Left kidney (tissue), 2 donors: ENCODE data around the gene LCN15. TPM values are rescaled to one million over a fixed set of nuclear protein-coding genes. Genes with fewer than 3 reads are reported as not detected.
"Not testable (repeated sequence)": the region's sequence is repeated elsewhere in the genome, so short reads cannot be mapped to it uniquely, and the experiment has no call there.

Source experiments
- DNase-seq: peaks from one replicate; pipeline ENCODE4 v3.0.0-alpha.2; 2013
- polyA plus RNA-seq: library from polyadenylated mRNA; unstranded; fragments of 120-200 nt; gene quantifications from one replicate; pipeline ENCODE4 v1.2.1, GENCODE V29; 2013; ENCODE audit not compliant: insufficient read length

LCN15 gene
- polyA plus RNA-seq, 1 donor: 0.23 TPM

DNA sequence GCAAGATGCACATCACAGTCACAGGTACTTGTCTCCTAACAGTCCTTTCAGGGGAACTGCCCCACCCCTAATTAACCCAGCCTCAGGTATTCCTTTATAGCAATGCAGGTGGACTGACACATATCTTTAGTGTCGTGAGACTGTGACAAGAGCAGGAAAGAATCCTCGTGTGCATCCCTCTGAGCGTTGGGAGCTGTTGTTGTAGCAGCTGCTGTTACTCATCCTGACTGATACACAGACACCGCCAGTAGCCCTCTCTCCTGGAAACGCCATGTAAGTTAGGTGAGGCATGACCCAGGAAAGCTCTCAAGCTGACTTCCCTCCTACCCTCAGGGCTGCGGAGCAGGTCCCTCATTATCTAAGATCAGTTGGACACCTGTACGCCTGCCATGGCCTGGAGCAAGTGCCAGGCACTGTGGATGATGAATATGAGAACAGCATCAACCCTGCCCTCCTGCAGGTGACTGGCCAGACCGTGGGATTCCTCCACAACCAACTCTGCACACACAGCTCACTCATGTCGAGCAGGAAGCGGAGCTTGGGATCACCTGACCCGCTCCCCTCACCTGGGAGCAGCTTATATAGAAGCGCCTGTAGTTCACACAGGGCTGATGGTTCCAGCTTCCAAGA is 10.2 kb upstream of the LCN15 start:
- DNase-seq: no peak

DNA sequence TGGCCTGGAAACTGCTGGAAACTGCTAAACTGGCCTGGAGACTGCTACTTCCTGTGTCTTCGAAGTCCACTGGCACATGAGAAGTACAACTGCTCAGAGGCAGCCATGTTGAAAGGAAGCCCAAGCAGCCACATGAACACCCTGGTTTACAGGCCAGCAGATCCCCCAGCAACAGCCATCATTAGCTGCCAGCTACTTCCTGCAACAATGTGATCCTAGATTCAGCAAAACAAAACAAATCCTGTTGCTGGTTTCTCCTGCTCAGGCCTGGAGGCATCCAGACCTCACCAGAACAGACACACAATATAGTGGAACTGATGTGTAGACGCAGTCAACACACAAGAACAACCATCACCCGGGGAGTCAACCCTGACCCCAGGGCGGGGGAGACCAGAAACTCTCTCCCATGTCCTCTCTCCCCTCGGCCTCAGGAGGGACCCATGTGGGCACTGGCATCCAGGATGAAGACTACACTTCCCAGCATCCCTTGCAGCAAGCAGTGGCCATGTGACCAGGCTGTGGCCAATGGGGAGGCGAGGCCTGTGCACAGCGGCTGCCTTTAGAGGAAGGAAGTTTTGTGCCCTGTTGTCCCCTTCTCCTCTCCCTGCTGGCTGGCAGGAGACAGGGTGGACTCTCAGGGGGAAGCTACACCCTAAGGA is 9.2 kb upstream of the LCN15 start:
- no peak for DNase-seq

- DNase-seq: no peak
Measured at GRCh38 chr9:136771907-136772415, 7.6 kb upstream of the LCN15 start.

- DNase-seq: no peak
Measured at GRCh38 chr9:136769710-136770191, 5.4 kb upstream of the LCN15 start.

DNA sequence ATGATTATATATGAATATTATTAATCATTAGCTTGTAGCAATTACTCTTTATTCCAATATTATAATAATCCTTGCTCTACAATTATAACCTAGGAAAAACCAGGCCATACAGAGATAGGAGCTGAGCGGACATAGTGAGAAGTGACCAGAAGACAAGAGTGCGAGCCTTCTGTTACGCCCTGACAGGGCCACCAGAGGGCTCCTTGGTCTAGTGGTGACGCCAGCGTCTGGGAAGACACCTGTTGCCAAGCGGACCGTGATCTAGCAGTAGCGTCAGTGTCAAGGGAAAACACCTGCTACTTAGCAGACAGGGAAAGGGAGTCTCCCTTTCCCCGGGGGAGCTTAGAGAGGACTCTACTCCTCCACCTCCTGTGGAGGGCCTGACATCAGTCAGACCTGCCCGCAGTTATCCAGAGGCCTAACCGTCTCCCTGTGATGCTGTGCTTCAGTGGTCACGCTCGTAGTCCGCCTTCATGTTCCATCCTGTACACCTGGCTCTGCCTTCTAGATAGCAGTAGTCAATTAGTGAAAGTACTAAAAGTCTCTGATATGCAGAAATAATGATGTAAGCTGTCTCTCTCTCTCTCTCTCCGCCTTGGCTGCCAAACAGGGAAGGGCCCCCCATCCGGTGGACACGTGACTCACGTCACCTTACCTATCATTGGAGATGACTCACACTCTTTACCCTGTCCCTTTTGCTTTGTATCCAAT is 2.2 kb upstream of the LCN15 start:
- DNase-seq: not testable (repeated sequence)

DNA sequence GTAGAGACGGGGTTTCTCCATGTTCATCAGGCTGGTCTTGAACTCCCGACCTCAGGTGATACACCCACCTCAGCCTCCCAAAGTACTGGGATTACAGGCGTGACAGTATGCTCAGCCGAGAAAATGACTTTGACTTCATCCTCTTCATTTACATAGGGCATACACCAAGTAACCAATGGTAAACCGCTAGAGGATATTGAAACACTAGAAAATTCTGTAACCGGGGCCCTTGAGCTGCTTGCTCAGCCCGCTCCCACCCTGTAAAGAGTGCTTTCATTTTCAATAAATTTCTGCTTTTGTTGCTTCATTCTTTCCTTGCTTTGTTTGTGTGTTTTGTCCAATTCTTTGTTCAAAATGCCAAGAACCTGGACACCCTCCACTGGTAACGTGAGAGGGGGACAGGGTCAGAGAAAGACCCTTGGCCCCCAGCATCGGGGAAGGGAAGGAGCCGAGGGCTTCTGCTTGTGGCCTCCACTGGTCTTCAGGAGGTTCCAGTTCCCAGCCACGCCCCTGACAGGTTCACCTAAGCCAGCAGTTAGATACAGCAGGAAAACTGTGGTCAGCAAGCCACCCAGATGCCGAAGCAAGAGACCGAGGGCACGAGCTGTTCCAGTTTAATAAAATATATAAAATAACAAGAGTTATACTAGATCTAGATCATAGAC is 1.6 kb upstream of the LCN15 start:
- not testable (repeated sequence) for DNase-seq

DNA sequence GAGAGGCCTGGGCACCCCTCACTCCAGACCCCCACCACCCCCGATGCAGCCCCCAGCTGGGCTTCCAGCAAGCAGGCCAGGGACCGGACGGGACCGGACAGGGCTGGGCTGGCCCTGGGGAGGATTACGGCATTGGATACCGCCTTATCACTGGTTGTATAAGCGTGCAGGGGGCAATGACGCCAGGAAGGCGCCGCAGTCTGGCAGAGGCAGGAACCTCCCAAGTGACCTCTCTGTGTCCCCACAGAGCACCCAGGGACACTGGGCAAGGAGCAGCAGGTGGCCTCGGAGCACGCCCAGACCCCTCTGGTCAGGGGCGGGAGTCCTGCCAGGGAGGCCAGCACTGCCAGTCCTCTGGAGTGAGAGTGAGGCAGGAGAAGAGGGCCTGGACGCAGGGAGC is 723 bp upstream of the LCN15 start:
- no peak for DNase-seq

DNA sequence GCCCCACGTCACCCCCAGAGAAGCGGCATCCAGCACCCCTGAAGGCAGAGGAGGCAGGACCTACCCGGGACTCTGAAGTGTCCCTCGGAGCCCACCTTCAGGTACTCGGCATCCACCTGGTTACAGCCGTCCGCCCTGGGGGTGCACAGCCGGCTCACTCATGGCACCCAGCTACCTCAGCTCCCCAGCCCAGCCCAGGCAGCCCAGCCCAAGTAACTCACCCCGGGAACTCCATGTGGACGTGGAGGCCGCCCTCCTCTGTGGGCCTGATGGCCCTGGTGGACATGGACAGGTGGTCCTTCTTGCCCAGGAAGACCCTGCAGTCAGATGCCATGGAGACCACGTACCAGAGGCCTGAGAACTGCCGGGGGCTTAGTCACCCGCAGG is 676 bp downstream of the LCN15 start:
- DNase-seq: no peak

GRCh38 chr9:136762915-136763648 is 1.2 kb downstream of the LCN15 start:
- no peak for DNase-seq

DNA sequence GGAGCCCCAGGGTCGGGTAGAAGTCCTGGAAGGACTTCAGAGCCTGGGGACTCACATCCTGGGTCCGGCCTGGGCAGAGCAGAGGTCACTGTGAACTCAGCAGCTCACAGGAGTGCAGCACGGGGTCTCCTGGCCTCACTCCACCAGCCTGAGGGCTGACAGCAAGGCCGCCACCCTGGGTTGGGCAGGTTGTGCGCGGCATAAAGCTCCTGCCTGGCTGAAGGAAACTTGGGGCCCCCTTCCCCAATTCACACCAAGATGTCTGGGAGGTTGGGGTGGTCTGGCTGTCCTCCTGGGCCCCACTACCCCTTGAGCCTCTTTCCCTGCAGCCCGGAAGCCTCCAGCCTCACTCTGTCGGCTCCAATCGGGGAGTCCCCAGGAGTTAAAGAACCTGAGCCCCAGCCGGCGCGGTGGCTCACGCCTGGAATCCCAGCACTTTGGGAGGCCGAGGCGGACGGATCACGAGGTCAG is 2.1 kb downstream of the LCN15 start:
- no peak for DNase-seq

GRCh38 chr9:136761545-136761981 is 2.8 kb downstream of the LCN15 start:
- no peak for DNase-seq

DNA sequence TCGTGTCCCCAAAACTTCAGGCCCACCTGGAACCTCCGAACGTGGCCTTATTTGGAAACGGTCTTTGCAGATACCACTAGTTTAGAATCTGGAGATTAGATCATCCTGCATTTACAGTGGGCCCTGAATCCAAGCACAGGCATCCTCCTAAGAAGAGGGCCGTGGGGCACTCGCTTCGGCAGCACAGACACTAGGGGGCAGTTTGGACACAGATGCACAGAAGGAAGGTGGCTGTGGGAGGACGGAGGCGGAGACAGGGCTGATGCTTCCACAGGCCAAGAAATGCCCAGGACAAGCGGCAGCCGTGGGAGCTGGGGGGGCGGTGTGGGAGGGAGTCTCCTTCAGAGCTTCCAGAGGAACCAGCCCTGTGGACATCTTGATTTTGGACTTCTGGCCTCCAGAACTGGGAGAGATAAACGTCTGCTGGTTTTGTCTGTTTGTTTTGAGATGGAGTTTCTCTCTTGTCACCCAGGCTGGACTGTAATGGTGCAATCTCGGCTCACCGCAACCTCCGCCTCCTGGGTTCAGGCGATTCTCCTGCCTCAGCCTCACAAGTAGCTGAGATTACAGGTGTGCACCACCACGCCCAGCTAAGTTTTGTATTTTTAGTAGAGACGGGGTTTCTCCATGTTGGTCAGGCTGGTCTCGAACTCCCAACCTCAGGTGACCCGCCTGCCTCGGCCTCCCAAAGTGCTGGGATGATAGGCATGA is 3.3 kb downstream of the LCN15 start:
- DNase-seq: not testable (repeated sequence)

GRCh38 chr9:136760424-136760823 is 3.9 kb downstream of the LCN15 start:
- no peak for DNase-seq

DNA sequence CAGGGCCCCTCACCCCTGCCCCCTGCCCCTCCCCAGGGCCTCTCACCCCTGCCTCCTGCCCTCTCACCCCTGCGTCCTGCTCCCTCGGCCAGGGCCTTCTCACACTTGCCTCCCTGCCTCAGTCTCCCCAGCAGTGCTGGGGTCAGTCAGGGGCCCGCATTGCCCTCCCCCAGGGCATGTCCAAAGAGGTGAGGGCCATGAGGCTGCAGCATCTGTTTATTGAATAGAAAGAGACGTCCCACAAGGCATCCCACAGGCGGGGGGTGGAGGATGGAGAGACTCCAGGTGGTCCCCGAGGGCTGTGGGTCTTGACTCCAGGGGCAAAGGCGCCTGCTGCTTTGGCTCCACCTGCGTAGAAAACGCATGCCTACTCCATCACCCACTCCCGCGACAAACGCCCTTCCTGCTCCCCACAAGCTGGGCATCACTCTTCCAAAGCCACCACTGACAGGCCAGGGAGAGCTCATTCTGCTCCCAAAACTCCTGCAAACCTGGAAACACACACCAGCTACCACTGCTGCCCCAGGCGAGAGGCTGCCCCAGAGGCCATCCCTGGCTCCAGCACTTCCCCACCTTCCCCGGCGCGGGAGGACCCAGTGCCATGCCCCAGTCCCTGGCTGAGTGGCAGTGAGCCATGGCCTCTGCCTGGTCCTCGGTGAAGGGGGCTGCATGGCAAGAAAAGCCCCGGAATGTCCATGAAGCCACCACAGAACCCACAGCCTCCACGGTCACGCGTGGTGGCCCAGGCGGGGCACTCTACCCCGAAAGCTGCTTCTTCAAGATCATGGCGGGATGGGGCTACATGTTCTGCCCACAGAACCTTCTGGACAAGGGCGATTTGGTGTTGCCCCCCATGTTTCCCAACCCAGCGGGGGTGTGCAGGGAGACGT is 4.6 kb downstream of the LCN15 start:
- no peak for DNase-seq

DNA sequence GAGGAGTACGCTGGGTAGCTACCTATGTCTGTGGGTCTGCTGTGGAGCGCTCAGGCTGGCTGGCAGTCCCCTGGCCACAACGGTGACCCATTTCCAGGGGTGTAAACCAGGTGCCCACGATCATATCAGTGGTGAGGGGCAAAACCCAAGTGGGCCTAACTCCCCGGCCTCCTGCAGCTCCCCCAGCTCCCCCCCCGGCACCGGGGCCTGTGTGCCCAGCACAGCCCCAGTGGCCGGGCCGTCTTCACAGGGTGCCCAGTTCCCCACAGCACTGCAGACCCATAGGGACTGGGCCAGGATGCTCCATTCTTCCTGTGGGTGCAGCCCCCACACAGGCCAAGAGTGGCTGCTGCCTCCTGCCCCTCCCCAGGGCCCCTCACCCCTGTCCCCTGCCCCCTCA is 5.3 kb downstream of the LCN15 start:
- DNase-seq: no peak

- DNase-seq: no peak
Measured at GRCh38 chr9:136757751-136758140, 6.6 kb downstream of the LCN15 start.

- DNase-seq: no peak
Measured at GRCh38 chr9:136757328-136757727, 7.0 kb downstream of the LCN15 start.

DNA sequence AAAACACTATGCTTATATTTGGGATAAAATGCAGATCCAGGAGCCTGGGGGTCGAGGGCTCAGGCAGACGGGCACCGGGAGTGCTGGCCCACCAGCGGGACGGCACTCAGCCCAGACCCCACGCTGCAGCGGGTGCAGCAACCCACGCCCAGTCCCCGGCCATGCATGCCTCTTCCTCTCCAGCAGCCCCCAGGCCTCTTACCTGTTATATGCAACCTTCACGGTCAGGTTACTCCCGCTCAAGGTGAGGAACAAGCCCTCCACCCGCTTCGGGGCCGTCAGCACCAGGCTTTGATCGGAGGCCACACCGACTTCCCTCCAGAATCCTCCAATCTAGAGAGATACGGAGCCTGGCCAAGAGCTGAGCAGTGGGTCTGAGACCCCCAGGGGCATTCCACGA is 7.5 kb downstream of the LCN15 start:
- no peak for DNase-seq

- no peak for DNase-seq
Measured at GRCh38 chr9:136756134-136756438, 8.2 kb downstream of the LCN15 start.
